Panc1 (cell line): ENCODE measurements around the gene PCED1B. TPM values are rescaled to one million over a fixed set of nuclear protein-coding genes. Genes with fewer than 3 reads are reported as not detected.

Experiments used
- ATAC-seq: fragments of 200-7000 bp; cut with Tn5 transposase; 2 replicates; pipeline ENCODE4 v1.9.1; 2020; ENCODE audit warnings: mild to moderate bottlenecking, moderate library complexity
- BruUV-seq: library from RNA; stranded (reverse); fragments of 400-500 nt; replicated peaks from 2 replicates; lab custom pipeline; 2021; lab: Mats Ljungman, UMichigan
- CTCF ChIA-PET: fragments of 300-600 bp; sonication (Branson Sonifier 250); formaldehyde crosslinking; loops from one replicate; lab custom pipeline; 2022; ENCODE audit warnings: antibody characterized with exemption; lab: Charles Lee
- POLR2A ChIA-PET: fragments of 300-600 bp; sonication (Branson Sonifier 250); formaldehyde crosslinking; loops from one replicate; lab custom pipeline; 2022; ENCODE audit warnings: antibody characterized with exemption; lab: Charles Lee
- DNase-seq: peaks from one replicate; pipeline ENCODE4 v3.0.0-alpha.2; 2010; ENCODE audit warnings: low read depth, low spot score
- H3K27ac ChIP-seq: 2 replicates; pipeline ENCODE4 v1.5.1; 2011; ENCODE audit warnings: mild to moderate bottlenecking, low read length, inconsistent platforms
- H3K27me3 ChIP-seq: fragments of 200-500 bp; sonication (Bioruptor generic); 2 replicates; pipeline ENCODE4 v1.6.0; 2014; ENCODE audit warnings: low read length, inconsistent platforms; ENCODE audit not compliant: control insufficient read depth, insufficient read depth
- H3K36me3 ChIP-seq: fragments of 200-500 bp; sonication (Bioruptor generic); 2 replicates; pipeline ENCODE4 v1.5.1; 2014; ENCODE audit warnings: inconsistent platforms, mild to moderate bottlenecking, low read length, moderate library complexity; ENCODE audit not compliant: control insufficient read depth, insufficient read depth
- H3K4me1 ChIP-seq: 2 replicates; pipeline ENCODE4 v1.5.1; 2011; ENCODE audit warnings: inconsistent platforms, mild to moderate bottlenecking, low read length, moderate library complexity; ENCODE audit not compliant: control insufficient read depth, insufficient read depth
- H3K4me3 ChIP-seq, 2 experiments: 2 replicates each; pipeline ENCODE4 v1.5.1; 2011 to 2012; ENCODE audit warnings: low read depth in 2 of 2, low read length in 2 of 2, mild to moderate bottlenecking in 2 of 2, inconsistent platforms in 1 of 2, moderate library complexity in 1 of 2
- H3K9me3 ChIP-seq: fragments of 200-500 bp; sonication (Bioruptor generic); 2 replicates; pipeline ENCODE4 v1.5.1; 2014; ENCODE audit warnings: low read depth, mild to moderate bottlenecking, inconsistent platforms, low read length, moderate library complexity; ENCODE audit not compliant: control insufficient read depth, insufficient read depth
- CTCF ChIP-seq: fragments of 450-650 bp; IDR thresholded peaks from 2 replicates; pipeline ENCODE4 v1.5.1; 2017; ENCODE audit warnings: mild to moderate bottlenecking
- POLR2AphosphoS5 ChIP-seq: IDR thresholded peaks from 2 replicates; pipeline ENCODE4 v1.6.1; 2012; ENCODE audit warnings: mild to moderate bottlenecking, low read depth, low read length, moderate library complexity
- SIN3A ChIP-seq: IDR thresholded peaks from 2 replicates; pipeline ENCODE4 v1.6.1; 2012; ENCODE audit warnings: low read depth, mild to moderate bottlenecking, low read length, moderate library complexity, borderline replicate concordance; ENCODE audit not compliant: insufficient read depth
- TCF7L2 ChIP-seq: IDR thresholded peaks from 2 replicates; pipeline ENCODE4 v1.6.1; 2011; ENCODE audit warnings: mild to moderate bottlenecking, low read depth, low read length, inconsistent platforms
- in situ Hi-C: cut with HindIII; loops from 2 replicates; pipeline ENCODE4 v1.10.0; 2016; ENCODE audit warnings: low sequenced_read_pairs, low pct_unique_long_range_greater_than_20kb
- intact Hi-C: fragments of 100-400 bp; cut with micrococcal nuclease; formaldehyde crosslinking; loops from one replicate; pipeline ENCODE4 v1.10.0; 2022; ENCODE audit not compliant: unreplicated experiment
- total RNA-seq: library from RNA; stranded (reverse); gene quantifications from one replicate; pipeline ENCODE4 v1.2.1, GENCODE V29; 2021; ENCODE audit not compliant: unreplicated experiment
- TF ChIP-seq, protein P1 (sequence below), 2 experiments: IDR thresholded peaks; 2 replicates each; pipeline ENCODE4 v1.6.1; 2011 to 2012; ENCODE audit warnings: low read depth in 2 of 2, control low read depth in 1 of 2, low read length in 1 of 2, mild to moderate bottlenecking in 1 of 2, moderate library complexity in 1 of 2; ENCODE audit not compliant: insufficient read depth in 1 of 2

The PCED1B gene
- total RNA-seq, 1 experiment from 2014 or later: 0.82 TPM

- POLR2A ChIA-PET: no interaction called here
- in situ Hi-C loops: no loop called here
- Histone ChIP-seq H3K27ac (no peak overlapping the region), H3K36me3 (no peaks in the 10 kb centered on the region), H3K4me1 (no peaks in the 10 kb centered on the region; the same call in 1 of the 2 replicates), H3K9me3 (no peaks in the 10 kb centered on the region), H3K27me3 (no peaks in the 10 kb centered on the region), H3K4me3 (no peak overlapping the region)
- no TSS peak for BruUV-seq
- CTCF ChIA-PET: no interaction called here
- no peak for DNase-seq
- no peak for TF ChIP-seq CTCF
- TF ChIP-seq, protein P1, sequence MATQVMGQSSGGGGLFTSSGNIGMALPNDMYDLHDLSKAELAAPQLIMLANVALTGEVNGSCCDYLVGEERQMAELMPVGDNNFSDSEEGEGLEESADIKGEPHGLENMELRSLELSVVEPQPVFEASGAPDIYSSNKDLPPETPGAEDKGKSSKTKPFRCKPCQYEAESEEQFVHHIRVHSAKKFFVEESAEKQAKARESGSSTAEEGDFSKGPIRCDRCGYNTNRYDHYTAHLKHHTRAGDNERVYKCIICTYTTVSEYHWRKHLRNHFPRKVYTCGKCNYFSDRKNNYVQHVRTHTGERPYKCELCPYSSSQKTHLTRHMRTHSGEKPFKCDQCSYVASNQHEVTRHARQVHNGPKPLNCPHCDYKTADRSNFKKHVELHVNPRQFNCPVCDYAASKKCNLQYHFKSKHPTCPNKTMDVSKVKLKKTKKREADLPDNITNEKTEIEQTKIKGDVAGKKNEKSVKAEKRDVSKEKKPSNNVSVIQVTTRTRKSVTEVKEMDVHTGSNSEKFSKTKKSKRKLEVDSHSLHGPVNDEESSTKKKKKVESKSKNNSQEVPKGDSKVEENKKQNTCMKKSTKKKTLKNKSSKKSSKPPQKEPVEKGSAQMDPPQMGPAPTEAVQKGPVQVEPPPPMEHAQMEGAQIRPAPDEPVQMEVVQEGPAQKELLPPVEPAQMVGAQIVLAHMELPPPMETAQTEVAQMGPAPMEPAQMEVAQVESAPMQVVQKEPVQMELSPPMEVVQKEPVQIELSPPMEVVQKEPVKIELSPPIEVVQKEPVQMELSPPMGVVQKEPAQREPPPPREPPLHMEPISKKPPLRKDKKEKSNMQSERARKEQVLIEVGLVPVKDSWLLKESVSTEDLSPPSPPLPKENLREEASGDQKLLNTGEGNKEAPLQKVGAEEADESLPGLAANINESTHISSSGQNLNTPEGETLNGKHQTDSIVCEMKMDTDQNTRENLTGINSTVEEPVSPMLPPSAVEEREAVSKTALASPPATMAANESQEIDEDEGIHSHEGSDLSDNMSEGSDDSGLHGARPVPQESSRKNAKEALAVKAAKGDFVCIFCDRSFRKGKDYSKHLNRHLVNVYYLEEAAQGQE (IDR thresholded peaks at IDR 0.05; ENCODE audit: insufficient read depth in 1 of 2, low read depth in 2 of 2, low read length in 1 of 2): no peak
- TF ChIP-seq SIN3A: no peak
- TF ChIP-seq TCF7L2: no peak
- no peak for ATAC-seq
- intact Hi-C loops: no loop called here
Measured at GRCh38 chr12:47110011-47110541, 30.7 kb downstream of the PCED1B start.

DNA sequence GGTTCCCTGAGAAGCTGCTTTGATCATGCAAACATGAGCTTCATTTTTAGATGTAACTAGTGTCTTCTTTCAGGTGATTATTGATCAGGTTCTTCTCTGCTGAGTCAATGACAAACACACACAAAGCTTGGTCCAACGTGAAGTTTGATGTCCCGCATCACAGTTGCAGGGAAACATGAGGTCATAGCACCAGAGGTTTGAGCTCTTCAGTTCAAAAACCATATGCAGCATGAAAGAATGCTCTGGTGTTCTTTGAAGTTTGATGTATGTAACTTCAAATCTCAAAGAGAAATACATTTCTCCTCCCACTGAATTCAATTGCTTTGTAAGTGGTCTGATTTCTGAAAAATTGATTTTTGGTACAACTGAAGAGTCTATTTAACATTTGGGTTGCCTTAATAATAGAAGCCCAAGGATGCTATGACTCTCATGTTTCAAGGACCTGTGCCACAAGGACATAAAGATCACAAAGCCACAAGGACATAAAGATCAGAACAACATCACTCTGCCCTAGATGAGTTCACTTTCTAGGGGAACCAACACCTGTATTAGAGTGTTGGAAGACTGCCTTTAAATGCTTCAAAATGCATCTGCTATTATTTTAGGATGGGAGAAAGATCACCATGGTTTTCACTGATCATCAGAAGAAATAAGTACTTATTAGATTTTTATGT lies 31.4 kb downstream of the PCED1B start:
- ATAC-seq: no peak
- CTCF ChIA-PET: no interaction called here

More for the DNA sequence above, 31.4 kb downstream of the PCED1B start:
- Histone ChIP-seq H3K27me3 (no peaks in the 10 kb centered on the region), H3K9me3 (no peaks in the 10 kb centered on the region), H3K27ac (no peak overlapping the region), H3K4me3 (no peak overlapping the region), H3K4me1 (no peaks in the 10 kb centered on the region), H3K36me3 (no peaks in the 10 kb centered on the region)
- in situ Hi-C loops: no loop called here
- intact Hi-C loops: no loop called here
- no TSS peak for BruUV-seq
- TF ChIP-seq POLR2AphosphoS5 (no peak), SIN3A (no peak), CTCF (no peak), TCF7L2 (no peak)
- TF ChIP-seq, protein P1 (IDR thresholded peaks at IDR 0.05; ENCODE audit: insufficient read depth in 1 of 2, low read depth in 2 of 2, low read length in 1 of 2): no peak
- POLR2A ChIA-PET: no interaction called here
- no peak for DNase-seq
